K562 (cell line): ENCODE measurements around the gene GRK4. TPM values are rescaled to one million over a fixed set of nuclear protein-coding genes. Genes with fewer than 3 reads are reported as not detected.

ENCODE experiments used
- ATAC-seq: fragments of 200-7000 bp; cut with Tn5 transposase; 3 replicates; pipeline ENCODE4 v1.9.1; 2020; ENCODE audit warnings: moderate library complexity
- BruUV-seq: library from RNA; stranded (reverse); fragments of 400-500 nt; replicated peaks from 2 replicates; lab custom pipeline; 2021; lab: Mats Ljungman, UMichigan
- CTCF ChIA-PET: fragments of 300-600 bp; formaldehyde crosslinking; extraction: SDS; loops from one replicate; lab custom pipeline; 2021; ENCODE audit warnings: low intra/inter-chr PET ratio; lab: Yijun Ruan, JAX
- POLR2A ChIA-PET: fragments of 300-600, 350-650 bp; sonication (Branson Sonifier 250); formaldehyde crosslinking; extraction: SDS; loops from one replicate; lab custom pipeline; 2021; ENCODE audit warnings: antibody characterized with exemption, inconsistent platforms; lab: Yijun Ruan, JAX
- DNase-seq, 4 experiments: peaks; one replicate each; pipeline versions ENCODE4 v3.0.0 to v3.0.0-alpha.2; 2011 to 2018; ENCODE audit warnings: low spot score in 3 of 4, mixed read lengths in 3 of 4; ENCODE audit errors: extremely low read depth in 1 of 4
- FAIRE-seq: peaks from 2 replicates; lab custom pipeline; 2011; peaks lifted over from hg19 to GRCh38; lab: Jason Lieb, UNC
- H2AFZ ChIP-seq: 2 replicates; pipeline ENCODE4 v1.6.0; 2011; ENCODE audit warnings: low read depth, low read length, control low read depth, inconsistent platforms
- H3K27ac ChIP-seq: fragments of 200-600 bp; 3 replicates; pipeline ENCODE4 v1.8.0; 2011; ENCODE audit warnings: low read depth, mild to moderate bottlenecking, control low read depth, inconsistent platforms, low read length, moderate library complexity, mixed read lengths; ENCODE audit errors: extremely low read depth
- H3K27me3 ChIP-seq, 2 experiments: fragments of 300-600 bp in 1 of 2; 2 replicates in 1 of 2; 3 replicates in 1 of 2; pipeline versions ENCODE4 v1.6.0 to v1.8.0; 2011; ENCODE audit warnings: inconsistent platforms in 2 of 2, low read length in 2 of 2, mild to moderate bottlenecking in 1 of 2, mixed read lengths in 1 of 2, moderate library complexity in 1 of 2; ENCODE audit not compliant: control insufficient read depth in 2 of 2, insufficient read depth in 2 of 2
- H3K36me3 ChIP-seq: fragments of 300-600 bp; 3 replicates; pipeline ENCODE4 v1.8.0; 2011; ENCODE audit warnings: mild to moderate bottlenecking, low read length, inconsistent platforms; ENCODE audit not compliant: control insufficient read depth, insufficient read depth
- H3K4me1 ChIP-seq, 2 experiments: fragments of 200-600 bp in 1 of 2; replicated peaks in 1 of 2; 2 replicates in 1 of 2; 3 replicates in 1 of 2; pipeline versions ENCODE4 v1.5.1 to v1.8.0; 2011; ENCODE audit warnings: inconsistent platforms in 2 of 2, low read length in 2 of 2, mild to moderate bottlenecking in 1 of 2, mixed read lengths in 1 of 2, moderate library complexity in 1 of 2; ENCODE audit not compliant: control insufficient read depth in 2 of 2, insufficient read depth in 2 of 2
- H3K4me2 ChIP-seq: 2 replicates; pipeline ENCODE4 v1.6.1; 2011; ENCODE audit warnings: low read length, control low read depth, inconsistent platforms, mixed read lengths; ENCODE audit not compliant: insufficient read depth
- H3K4me3 ChIP-seq: fragments of 200-600 bp; sonication (generic), shearing (Covaris generic); 2 replicates; pipeline ENCODE4 v1.5.1; 2016; ENCODE audit warnings: control low read depth, inconsistent platforms
- H3K79me2 ChIP-seq: fragments of 200-600 bp; 3 replicates; pipeline ENCODE4 v1.8.0; 2011; ENCODE audit warnings: low read length, inconsistent platforms; ENCODE audit not compliant: control insufficient read depth, insufficient read depth
- H3K9ac ChIP-seq, 2 experiments: 2 replicates each; pipeline versions ENCODE4 v1.6.0 to v1.6.1; 2011; ENCODE audit warnings: low read depth in 2 of 2, low read length in 2 of 2, control low read depth in 1 of 2, inconsistent platforms in 1 of 2, mild to moderate bottlenecking in 1 of 2, mixed read lengths in 1 of 2; ENCODE audit not compliant: insufficient read depth in 1 of 2
- H3K9me1 ChIP-seq: one replicate; pipeline ENCODE4 v1.6.0; 2011; ENCODE audit warnings: inconsistent platforms, mild to moderate bottlenecking, low read length, moderate library complexity; ENCODE audit not compliant: control insufficient read depth, insufficient read depth
- H3K9me3 ChIP-seq: replicated peaks from 2 replicates; pipeline ENCODE4 v1.5.1; 2011; ENCODE audit warnings: low read depth, low read length, inconsistent platforms; ENCODE audit not compliant: control insufficient read depth, insufficient read depth
- H4K20me1 ChIP-seq: replicated peaks from 2 replicates; pipeline ENCODE4 v1.6.1; 2011; ENCODE audit warnings: low read length, inconsistent platforms, mixed read lengths; ENCODE audit not compliant: control insufficient read depth, insufficient read depth
- CBFA2T3 ChIP-seq: fragments of 450-650 bp; IDR thresholded peaks from 2 replicates; pipeline ENCODE4 v1.6.1; 2017
- CREB3L1 ChIP-seq: fragments of 450-650 bp; IDR thresholded peaks from 2 replicates; pipeline ENCODE4 v1.6.1; 2014; ENCODE audit warnings: low read depth, mild to moderate bottlenecking, moderate library complexity, borderline replicate concordance
- DNMT1 ChIP-seq: fragments of 450-650 bp; IDR thresholded peaks from 2 replicates; pipeline ENCODE4 v1.6.1; 2016; ENCODE audit warnings: antibody characterized with exemption, mild to moderate bottlenecking
- E2F4 ChIP-seq: sonication (generic); formaldehyde crosslinking; IDR thresholded peaks from 2 replicates; pipeline ENCODE4 v1.8.0; 2022; ENCODE audit warnings: mild to moderate bottlenecking, low read depth, missing genetic modification reagents
- FOXM1 ChIP-seq, 2 experiments: fragments of 450-650 bp in 1 of 2; sonication (generic) in 1 of 2; formaldehyde crosslinking in 1 of 2; IDR thresholded peaks; 2 replicates each; pipeline versions ENCODE4 v1.6.1 to v1.9.0; 2017 to 2022; ENCODE audit warnings: low read depth in 2 of 2, mild to moderate bottlenecking in 2 of 2, missing genetic modification reagents in 1 of 2, moderate library complexity in 1 of 2
- FUS ChIP-seq: fragments of 200-400 bp; formaldehyde crosslinking; optimal IDR thresholded peaks from 2 replicates; pipeline ENCODE3; 2017; ENCODE audit warnings: low read depth, low read length
- HDGF ChIP-seq: fragments of 450-650 bp; IDR thresholded peaks from 2 replicates; pipeline ENCODE4 v1.6.1; 2016
- MAZ ChIP-seq, 2 experiments: fragments of 450-650 bp in 1 of 2; sonication (generic) in 1 of 2; formaldehyde crosslinking; IDR thresholded peaks in 1 of 2; conservative IDR thresholded peaks in 1 of 2; 2 replicates each; pipeline versions ENCODE4 v1.4.0 to v1.5.0; 2020; ENCODE audit warnings: mild to moderate bottlenecking in 1 of 2, missing genetic modification reagents in 1 of 2
- NKRF ChIP-seq: fragments of 450-650 bp; IDR thresholded peaks from 2 replicates; pipeline ENCODE4 v1.6.1; 2016; ENCODE audit warnings: borderline replicate concordance
- ZBTB2 ChIP-seq: fragments of 450-650 bp; IDR thresholded peaks from 2 replicates; pipeline ENCODE4 v1.6.1; 2016; ENCODE audit warnings: antibody characterized with exemption
- ZNF212 ChIP-seq: fragments of 450-650 bp; formaldehyde crosslinking; IDR thresholded peaks from 2 replicates; pipeline ENCODE4 v1.4.0; 2020; ENCODE audit warnings: mild to moderate bottlenecking
- ZNF707 ChIP-seq: fragments of 250-450 bp; sonication (Bioruptor Pico); conservative IDR thresholded peaks from 2 replicates; pipeline ENCODE4 v1.8.0; 2022; ENCODE audit warnings: inconsistent platforms, mild to moderate bottlenecking, moderate library complexity
- WGBS: fragments of 100-300 bp; shearing (Covaris generic); methylation state at CpG from one replicate; pipeline ENCODE4 v1.1.6; 2016; ENCODE audit warnings: low coverage, mixed read lengths; ENCODE audit not compliant: insufficient coverage; ENCODE audit errors: missing lambda C conversion rate; 5-methylcytosine and 5-hydroxymethylcytosine counted together
- in situ Hi-C: fragments of 300-500 bp; cut with MboI; formaldehyde crosslinking; loops from 4 replicates; pipeline ENCODE4 v1.15.0; 2018; ENCODE audit warnings: inconsistent platforms, mixed read lengths
- intact Hi-C: fragments of 100-400 bp; cut with micrococcal nuclease; formaldehyde crosslinking; loops from 2 replicates; pipeline ENCODE4 v1.14.2; 2022
- polyA plus RNA-seq, 8 experiments: library from polyadenylated mRNA; depleted of rRNA in 4 of 8; stranded (reverse) in 5 of 8; unstranded in 3 of 8; fragments of >200 nt; fragmentation: Nextera tagmentation in 2 of 8; fragmentation: Illumina TruSeq in 1 of 8; extraction: Ambion mirVana in 2 of 8; extraction: Trizol in 1 of 8; gene quantifications; 2 replicates each; pipeline versions ENCODE4 v1.2.1 to v1.2.3, GENCODE V29; 2011 to 2014; ENCODE audit warnings: inconsistent platforms in 1 of 8, missing spikeins in 1 of 8
- total RNA-seq, 7 experiments: library from RNA; depleted of rRNA in 6 of 7; stranded (reverse); fragments of >200 nt in 6 of 7; fragmentation: Illumina TruSeq in 2 of 7; extraction: Trizol in 2 of 7; gene quantifications; 2 replicates each; pipeline versions ENCODE4 v1.2.1 to v1.2.3, GENCODE V29; 2011 to 2021; ENCODE audit warnings: low replicate concordance in 1 of 7

The GRK4 gene
- total and polyA plus RNA-seq, 9 of the 15 experiments (the other 6 are each of a cell fraction or from before 2014, with no cell fraction given): 1.1 to 4.8 (median 2.6) TPM

GRCh38 chr4:3013839-3014350 lies 50.5 kb downstream of the GRK4 start:
- Histone ChIP-seq H3K9me3 (no peaks in the 10 kb centered on the region), H2AFZ (no peak overlapping the region), H3K4me1 (peaks cover 0 to 5% of the 10 kb centered on the region in 2 experiments; a peak in 3 of 5 replicates), H3K9me1 (peaks cover 3% of the 10 kb centered on the region), H3K27ac (no peak overlapping the region), H3K27me3 (peaks cover 28 to 42% of the 10 kb centered on the region in 2 experiments; a peak in 3 of 5 replicates), H3K36me3 (no peaks in the 10 kb centered on the region), H3K9ac (no peak overlapping the region), H3K4me3 (no peak overlapping the region), H3K4me2 (no peak overlapping the region), H4K20me1 (no peaks in the 10 kb centered on the region; the same call in 1 of the 2 replicates), H3K79me2 (no peaks in the 10 kb centered on the region)
- in situ Hi-C loops: no loop called here
- intact Hi-C loops: no loop called here
- DNase-seq: peak in 2 of 4 experiments; percentile 60 to 64
- BruUV-seq: no TSS peak
- FAIRE-seq: no peak
- 17% methylated on average over 6 of the region's 8 CpGs for WGBS
- ChIA-PET POLR2A (interaction anchor here (0.7 to 1.1 kb wide), 4 partner anchors 12 to 18 kb away, joined by 3 to 4 read pairs (median 3); no protein-coding TSS in a partner anchor), CTCF (interaction anchor here (0.6 kb wide), 1 partner anchor 35 kb away, joined by 4 read pairs; no protein-coding TSS in a partner anchor)
- ATAC-seq: peak; percentile 76
- TF ChIP-seq ZBTB2 (no peak), HDGF (no peak), DNMT1 (no peak), CREB3L1 (no peak), ZNF707 (no peak), MAZ (CRISPR knock-in tag; conservative IDR thresholded peaks at IDR 0.05 in 1 of 2, IDR thresholded peaks at IDR 0.05 in 1 of 2) (no peak), ZNF212 (CRISPR knock-in tag) (no peak), FUS (no peak), CBFA2T3 (peak; percentile 91), E2F4 (no peak), NKRF (no peak), FOXM1 (IDR thresholded peaks at IDR 0.05; ENCODE audit: low read depth) (peak; percentile 57; the same call in 1 of the 2 replicates), FOXM1 (CRISPR knock-in tag; IDR thresholded peaks at IDR 0.05; ENCODE audit: low read depth) (no peak)
